ENCODE measurements around the gene MSRB1.
A peak's percentile ranks its signal among the peaks of the same experiment; 100 is the strongest.
"Not testable (repeated sequence)": the region's sequence is repeated elsewhere in the genome, so short reads cannot be mapped to it uniquely, and the experiment has no call there.

Gene MSRB1

GRCh38 chr16:1960665-1961630 lies 17.9 kb upstream of the MSRB1 start:
- DNase-seq = no peak

GRCh38 chr16:1959269-1960039 lies 16.5 kb upstream of the MSRB1 start, which contains the start of gene NDUFB10:
NDUFB10 (plus strand) TSS chr16:1959538; CDS start chr16:1959625, 87 bp downstream.
- peak; percentile 86 to 95 for DNase-seq

- DNase-seq = no peak
Measured at GRCh38 chr16:1958715-1959268, 15.8 kb upstream of the MSRB1 start.

GRCh38 chr16:1958143-1958491 lies 15.1 kb upstream of the MSRB1 start:
- not testable (repeated sequence) for DNase-seq

GRCh38 chr16:1957434-1958142 lies 14.6 kb upstream of the MSRB1 start:
- not testable (repeated sequence) for DNase-seq

- no peak for DNase-seq
Measured at GRCh38 chr16:1953734-1954133, 10.7 kb upstream of the MSRB1 start.

GRCh38 chr16:1950559-1950958 lies 7.6 kb upstream of the MSRB1 start:
- no peak for DNase-seq

- no peak for DNase-seq
Measured at GRCh38 chr16:1950047-1950446, 7.0 kb upstream of the MSRB1 start.

GRCh38 chr16:1949507-1949906 lies 6.5 kb upstream of the MSRB1 start:
- no peak for DNase-seq

- no peak for DNase-seq
Measured at GRCh38 chr16:1947369-1947670, 4.3 kb upstream of the MSRB1 start.

GRCh38 chr16:1946495-1947368 lies 3.7 kb upstream of the MSRB1 start:
- DNase-seq = no peak

GRCh38 chr16:1945559-1946391 lies 2.8 kb upstream of the MSRB1 start:
- no peak for DNase-seq

GRCh38 chr16:1944612-1945199 lies 1.7 kb upstream of the MSRB1 start:
- DNase-seq = no peak

GRCh38 chr16:1942047-1942809 lies 771 bp downstream of the MSRB1 start:
- DNase-seq = peak; percentile 47 to 62

- DNase-seq = no peak
Measured at GRCh38 chr16:1941162-1942046, 1.6 kb downstream of the MSRB1 start.

- DNase-seq = peak in 1 of 2 donors; percentile 31
Measured at GRCh38 chr16:1940273-1941161, 2.5 kb downstream of the MSRB1 start.

GRCh38 chr16:1939833-1940232 lies 3.2 kb downstream of the MSRB1 start:
- DNase-seq = not testable (repeated sequence)

GRCh38 chr16:1938910-1939309 lies 4.1 kb downstream of the MSRB1 start:
- no peak for DNase-seq
